Erythroblast (primary cell): ENCODE measurements around the gene IL20RB.
A peak's percentile ranks its signal among the peaks of the same experiment; 100 is the strongest.
"Not testable (repeated sequence)": the region's sequence is repeated elsewhere in the genome, so short reads cannot be mapped to it uniquely, and the experiment has no call there.

Source experiments
- DNase-seq, 2 experiments: peaks; one replicate each; lab custom pipeline; 2025; lab: John Stamatoyannopoulos, UW
- GATA1 ChIP-seq: IDR thresholded peaks from 2 replicates; pipeline ENCODE4 v1.6.1; 2011; ENCODE audit warnings: low read depth, mild to moderate bottlenecking, control low read depth, low read length, moderate library complexity
- POLR2A ChIP-seq: IDR thresholded peaks from 2 replicates; pipeline ENCODE4 v1.6.1; 2011; ENCODE audit warnings: mild to moderate bottlenecking, low read length

Gene IL20RB

GRCh38 chr3:137013951-137014688 lies 56.3 kb downstream of the IL20RB start:
- TF ChIP-seq GATA1 (no peak), POLR2A (no peak)
- peak; percentile 77 to 90 for DNase-seq

GRCh38 chr3:137017316-137017715 lies 59.5 kb downstream of the IL20RB start:
- DNase-seq = not testable (repeated sequence)

GRCh38 chr3:137020315-137020714 lies 62.5 kb downstream of the IL20RB start:
- DNase-seq = no peak
- TF ChIP-seq POLR2A = no peak
- TF ChIP-seq GATA1 = no peak

GRCh38 chr3:137020888-137021287 lies 63.1 kb downstream of the IL20RB start:
- no peak for TF ChIP-seq GATA1
- no peak for TF ChIP-seq POLR2A
- no peak for DNase-seq

- TF ChIP-seq GATA1 (no peak), POLR2A (no peak)
- no peak for DNase-seq
Observed at GRCh38 chr3:137024348-137024747, 66.6 kb downstream of the IL20RB start.

GRCh38 chr3:137026701-137027100 lies 68.9 kb downstream of the IL20RB start:
- TF ChIP-seq GATA1 (no peak), POLR2A (no peak)
- DNase-seq = no peak

- no peak for TF ChIP-seq POLR2A
- no peak for TF ChIP-seq GATA1
- DNase-seq = peak; percentile 62 to 78
Observed at GRCh38 chr3:137032465-137033120, 74.8 kb downstream of the IL20RB start.

GRCh38 chr3:137035631-137036030 lies 77.8 kb downstream of the IL20RB start:
- no peak for TF ChIP-seq POLR2A
- TF ChIP-seq GATA1 = no peak
- peak in 1 of 2 experiments; percentile 17 for DNase-seq

GRCh38 chr3:137039570-137039969 lies 81.8 kb downstream of the IL20RB start:
- no peak for DNase-seq
- TF ChIP-seq GATA1 (no peak), POLR2A (no peak)

GRCh38 chr3:137041251-137041650 lies 83.5 kb downstream of the IL20RB start:
- no peak for DNase-seq
- no peak for TF ChIP-seq GATA1
- no peak for TF ChIP-seq POLR2A

GRCh38 chr3:137041686-137042085 lies 83.9 kb downstream of the IL20RB start:
- no peak for DNase-seq
- no peak for TF ChIP-seq POLR2A
- no peak for TF ChIP-seq GATA1

GRCh38 chr3:137046747-137047146 lies 89.0 kb downstream of the IL20RB start:
- no peak for DNase-seq
- TF ChIP-seq GATA1 = no peak
- TF ChIP-seq POLR2A = no peak

- DNase-seq = no peak
- TF ChIP-seq POLR2A (no peak), GATA1 (no peak)
Observed at GRCh38 chr3:137047240-137047639, 89.5 kb downstream of the IL20RB start.

- no peak for TF ChIP-seq GATA1
- TF ChIP-seq POLR2A = no peak
- no peak for DNase-seq
Observed at GRCh38 chr3:137050281-137050680, 92.5 kb downstream of the IL20RB start.
